ENCODE data around the gene SHANK2. TPM values are rescaled to one million over a fixed set of nuclear protein-coding genes. Genes with fewer than 3 reads are reported as not detected.

Gene SHANK2
- total RNA-seq, 6 donors from 2014 or later, result 43.6 to 277 (median 75.5) TPM

DNA sequence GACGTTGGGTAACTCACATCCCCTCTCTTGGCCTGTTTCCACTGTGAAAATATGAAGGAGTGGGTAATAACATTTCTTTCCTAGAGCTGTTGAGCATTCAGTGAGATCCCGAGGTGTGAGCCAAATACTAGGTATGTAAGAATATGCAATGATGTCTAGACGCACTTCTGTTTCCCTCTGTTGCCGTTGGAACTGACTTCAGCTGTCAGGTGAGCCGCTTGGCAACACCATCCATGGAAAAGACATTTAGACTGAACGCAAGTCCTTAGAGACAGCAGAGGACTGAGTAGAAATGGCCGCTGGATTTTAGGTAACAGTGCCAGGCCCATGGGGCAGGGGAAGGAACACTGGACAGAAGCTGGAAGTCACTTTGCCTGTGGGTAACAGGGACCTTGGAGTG is 29.5 kb upstream of the SHANK2 start:
- no peak overlapping the region for H3K27ac ChIP-seq
- no peaks in the 10 kb centered on the region for H3K27me3 ChIP-seq
- H3K9me3 ChIP-seq, result no peaks in the 10 kb centered on the region
- DNase-seq, result no peak
- ATAC-seq (ENCODE audit: low FRiP score in 2 of 2), result no peak
- H3K4me1 ChIP-seq, result peaks cover 3 to 17% (median 5%) of the 10 kb centered on the region in 4 donors
- TF ChIP-seq, protein P1, sequence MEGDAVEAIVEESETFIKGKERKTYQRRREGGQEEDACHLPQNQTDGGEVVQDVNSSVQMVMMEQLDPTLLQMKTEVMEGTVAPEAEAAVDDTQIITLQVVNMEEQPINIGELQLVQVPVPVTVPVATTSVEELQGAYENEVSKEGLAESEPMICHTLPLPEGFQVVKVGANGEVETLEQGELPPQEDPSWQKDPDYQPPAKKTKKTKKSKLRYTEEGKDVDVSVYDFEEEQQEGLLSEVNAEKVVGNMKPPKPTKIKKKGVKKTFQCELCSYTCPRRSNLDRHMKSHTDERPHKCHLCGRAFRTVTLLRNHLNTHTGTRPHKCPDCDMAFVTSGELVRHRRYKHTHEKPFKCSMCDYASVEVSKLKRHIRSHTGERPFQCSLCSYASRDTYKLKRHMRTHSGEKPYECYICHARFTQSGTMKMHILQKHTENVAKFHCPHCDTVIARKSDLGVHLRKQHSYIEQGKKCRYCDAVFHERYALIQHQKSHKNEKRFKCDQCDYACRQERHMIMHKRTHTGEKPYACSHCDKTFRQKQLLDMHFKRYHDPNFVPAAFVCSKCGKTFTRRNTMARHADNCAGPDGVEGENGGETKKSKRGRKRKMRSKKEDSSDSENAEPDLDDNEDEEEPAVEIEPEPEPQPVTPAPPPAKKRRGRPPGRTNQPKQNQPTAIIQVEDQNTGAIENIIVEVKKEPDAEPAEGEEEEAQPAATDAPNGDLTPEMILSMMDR (IDR thresholded peaks at IDR 0.05), result no peak
- TF ChIP-seq POLR2A (IDR thresholded peaks at IDR 0.05), result no peak
- TF ChIP-seq POLR2AphosphoS5 (IDR thresholded peaks at IDR 0.05), result no peak
- TF ChIP-seq EP300 (IDR thresholded peaks at IDR 0.05), result no peak
- 72 to 80% methylated on average over 7 of the region's 7 CpGs for WGBS, 2 donors
- H3K4me3 ChIP-seq, result no peak overlapping the region
- H3K36me3 ChIP-seq, result no peaks in the 10 kb centered on the region

DNA sequence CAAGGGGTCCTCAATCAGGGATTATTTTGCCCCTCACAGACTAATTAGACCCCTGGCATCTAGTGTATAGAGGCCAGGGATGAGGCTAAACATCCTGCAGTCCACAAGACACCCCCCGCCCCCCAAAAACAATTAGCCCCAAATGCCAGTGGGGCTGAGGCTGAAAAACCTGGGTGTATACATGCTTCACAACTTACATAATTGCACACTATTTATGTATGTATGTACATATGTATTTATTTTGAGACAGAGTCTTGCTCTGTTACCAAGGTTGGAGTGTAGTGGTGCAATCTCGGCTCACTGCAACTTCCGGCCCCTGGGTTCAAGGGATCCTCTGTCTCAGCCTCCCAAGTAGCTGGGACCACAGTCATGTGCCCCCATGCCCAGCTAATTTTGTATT is 28.8 kb upstream of the SHANK2 start:
- WGBS, 2 donors, result 89 to 97% methylated on average over 3 of the region's 3 CpGs
- Histone ChIP-seq H3K27ac (no peak overlapping the region), H3K4me1 (peaks cover 0 to 13% (median 3%) of the 10 kb centered on the region in 4 donors)

DNA sequence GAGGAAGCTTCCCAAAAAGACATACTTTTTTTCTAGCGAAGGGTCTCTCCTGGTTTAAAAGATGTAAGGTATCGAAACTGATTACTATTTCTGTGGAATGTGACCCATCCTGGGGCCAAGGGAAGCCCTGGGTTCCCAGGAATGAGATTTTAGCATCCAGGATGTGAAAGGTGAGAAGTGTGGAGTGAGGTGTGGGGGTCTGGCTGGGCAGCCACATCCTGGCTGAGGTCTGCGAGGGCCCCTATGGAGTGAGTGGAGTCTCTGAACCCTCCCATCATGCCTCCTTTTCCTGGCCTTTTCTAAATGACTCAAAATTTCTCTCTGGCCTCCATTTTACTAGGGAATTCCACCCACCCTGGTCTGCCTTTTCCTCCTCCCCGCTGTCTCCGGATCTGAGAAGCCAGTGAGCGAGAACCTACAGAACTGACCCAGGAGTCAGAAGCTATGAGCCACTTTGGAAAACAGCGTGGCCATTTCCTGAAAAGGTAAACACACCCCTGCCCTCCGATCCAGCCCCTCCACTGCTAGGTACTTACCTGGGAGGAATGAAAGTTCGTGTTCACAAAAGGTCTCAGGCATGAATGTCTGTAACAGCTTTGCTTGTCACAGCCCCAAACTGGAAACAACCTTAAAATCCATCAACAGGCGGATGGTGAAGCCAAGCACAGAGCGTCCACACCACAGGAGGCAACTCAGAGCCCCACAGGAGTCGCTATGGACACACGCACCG is 27.7 kb upstream of the SHANK2 start:
- Histone ChIP-seq H3K4me1 (peaks cover 0 to 13% (median 3%) of the 10 kb centered on the region in 4 donors), H3K36me3 (no peaks in the 10 kb centered on the region), H3K9me3 (no peaks in the 10 kb centered on the region), H3K27ac (no peak overlapping the region), H3K4me3 (no peak overlapping the region), H3K27me3 (no peaks in the 10 kb centered on the region)
- TF ChIP-seq, protein P1 (IDR thresholded peaks at IDR 0.05), result no peak
- TF ChIP-seq EP300 (IDR thresholded peaks at IDR 0.05) (no peak), POLR2AphosphoS5 (IDR thresholded peaks at IDR 0.05) (no peak), POLR2A (IDR thresholded peaks at IDR 0.05) (no peak)
- ATAC-seq (ENCODE audit: low FRiP score in 2 of 2), result no peak
- WGBS, 2 donors, result 68 to 80% methylated on average over 14 of the region's 14 CpGs
- no peak for DNase-seq

More for the DNA sequence above, 28.8 kb upstream of the SHANK2 start:
- TF ChIP-seq POLR2A (IDR thresholded peaks at IDR 0.05) (no peak), POLR2AphosphoS5 (IDR thresholded peaks at IDR 0.05) (no peak), EP300 (IDR thresholded peaks at IDR 0.05) (no peak)
- TF ChIP-seq, protein P1 (IDR thresholded peaks at IDR 0.05), result no peak
- Histone ChIP-seq H3K36me3 (no peaks in the 10 kb centered on the region), H3K9me3 (no peaks in the 10 kb centered on the region), H3K27me3 (no peaks in the 10 kb centered on the region), H3K4me3 (no peak overlapping the region)
- DNase-seq (no peak), ATAC-seq (ENCODE audit: low FRiP score in 2 of 2) (no peak)

DNA sequence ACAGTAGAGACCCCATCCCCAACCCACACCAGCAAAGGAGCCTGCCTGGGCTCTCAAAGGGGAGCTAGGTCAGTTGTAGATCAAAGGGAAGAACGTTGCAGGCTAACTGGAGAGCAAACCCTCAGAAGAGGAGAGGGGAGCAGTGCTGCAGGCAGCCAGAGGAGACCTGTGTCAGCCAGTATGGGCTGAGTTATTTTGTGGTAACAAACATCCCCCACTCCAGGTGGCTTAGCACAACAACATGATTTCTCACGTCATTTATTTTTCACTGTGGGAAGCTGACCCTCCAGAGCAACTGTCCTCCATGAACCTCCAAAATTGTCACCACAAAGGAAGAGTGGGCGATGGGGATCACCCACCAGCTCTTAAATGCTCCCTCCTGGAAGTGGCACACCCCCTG is 19.8 kb upstream of the SHANK2 start:
- TF ChIP-seq EP300 (IDR thresholded peaks at IDR 0.05) (no peak), POLR2A (IDR thresholded peaks at IDR 0.05) (no peak), POLR2AphosphoS5 (IDR thresholded peaks at IDR 0.05) (no peak)
- TF ChIP-seq, protein P1 (IDR thresholded peaks at IDR 0.05), result no peak
- Histone ChIP-seq H3K4me3 (no peak overlapping the region), H3K27ac (no peak overlapping the region), H3K9me3 (peaks cover 0 to 8% (median 3%) of the 10 kb centered on the region in 4 donors), H3K27me3 (no peaks in the 10 kb centered on the region), H3K36me3 (no peaks in the 10 kb centered on the region), H3K4me1 (no peaks in the 10 kb centered on the region)
- DNase-seq (no peak), ATAC-seq (ENCODE audit: low FRiP score in 2 of 2) (no peak)
- 81 to 84% methylated on average over 3 of the region's 3 CpGs for WGBS, 2 donors

Data from upper lobe of left lung (tissue), 6 donors.